GM23338 (cell line): ENCODE data around the gene AGAP3. TPM values are rescaled to one million over a fixed set of nuclear protein-coding genes. Genes with fewer than 3 reads are reported as not detected.

ENCODE experiments used
- ATAC-seq: fragments of 200-7000 bp; cut with Tn5 transposase; 3 replicates; pipeline ENCODE4 v1.9.1; 2020
- DNase-seq: peaks from one replicate; pipeline ENCODE4 v3.0.0-alpha.2; 2015; ENCODE audit warnings: low spot score
- H2AFZ ChIP-seq: fragments of 200-600 bp; sonication (generic); 2 replicates; pipeline ENCODE4 v1.8.0; 2016; ENCODE audit warnings: antibody characterized with exemption, mild to moderate bottlenecking, moderate library complexity
- H3F3A ChIP-seq: fragments of 200-600 bp; sonication (generic); replicated peaks from 2 replicates; pipeline ENCODE4 v1.8.0; 2017; ENCODE audit warnings: antibody characterized with exemption, mixed run types, low read depth
- H3K27ac ChIP-seq: fragments of 200-600 bp; sonication (generic); 2 replicates; pipeline ENCODE4 v1.6.1; 2016; ENCODE audit warnings: low read depth
- H3K27me3 ChIP-seq: fragments of 200-600 bp; sonication (generic); 2 replicates; pipeline ENCODE4 v1.8.0; 2016; ENCODE audit warnings: mild to moderate bottlenecking, mixed run types, moderate library complexity; ENCODE audit not compliant: insufficient read depth
- H3K36me3 ChIP-seq: fragments of 200-600 bp; sonication (generic); 2 replicates; pipeline ENCODE4 v1.8.0; 2016; ENCODE audit warnings: mild to moderate bottlenecking; ENCODE audit not compliant: insufficient read depth
- H3K4me1 ChIP-seq: fragments of 200-600 bp; sonication (generic); 2 replicates; pipeline ENCODE4 v1.8.0; 2016; ENCODE audit warnings: mild to moderate bottlenecking, moderate library complexity; ENCODE audit not compliant: insufficient read depth
- H3K4me2 ChIP-seq: fragments of 200-600 bp; sonication (generic); 2 replicates; pipeline ENCODE4 v1.7.1; 2017; ENCODE audit warnings: mixed run types
- H3K4me3 ChIP-seq: fragments of 200-600 bp; sonication (generic); 2 replicates; pipeline ENCODE4 v1.6.1; 2016; ENCODE audit warnings: mixed run types
- H3K79me2 ChIP-seq: fragments of 200-600 bp; sonication (generic); replicated peaks from 2 replicates; pipeline ENCODE4 v1.8.0; 2017; ENCODE audit warnings: mild to moderate bottlenecking; ENCODE audit not compliant: insufficient read depth
- H3K9me2 ChIP-seq: fragments of 200-600 bp; sonication (generic); 2 replicates; pipeline ENCODE4 v1.8.0; 2017; ENCODE audit not compliant: insufficient read depth
- H4K20me1 ChIP-seq: fragments of 200-600 bp; sonication (generic); replicated peaks from 2 replicates; pipeline ENCODE4 v1.8.0; 2017; ENCODE audit warnings: mild to moderate bottlenecking; ENCODE audit not compliant: insufficient read depth
- H3K27ac Mint-ChIP-seq: 2 replicates; pipeline ENCODE4 v1.8.0; 2020; ENCODE audit warnings: inconsistent platforms, mild to moderate bottlenecking, moderate library complexity, mixed read lengths
- H3K27me3 Mint-ChIP-seq: 3 replicates; pipeline ENCODE4 v1.8.0; 2022; ENCODE audit warnings: low read depth, mild to moderate bottlenecking, moderate library complexity, mixed read lengths, inconsistent platforms; ENCODE audit not compliant: insufficient read depth, poor library complexity
- H3K36me3 Mint-ChIP-seq: 3 replicates; pipeline ENCODE4 v1.8.0; 2021; ENCODE audit warnings: low read depth, mild to moderate bottlenecking, inconsistent platforms, moderate library complexity, mixed read lengths
- H3K4me1 Mint-ChIP-seq: 3 replicates; pipeline ENCODE4 v1.8.0; 2020; ENCODE audit warnings: mild to moderate bottlenecking, inconsistent platforms, mixed read lengths
- H3K4me3 Mint-ChIP-seq: 3 replicates; pipeline ENCODE4 v1.8.0; 2021; ENCODE audit warnings: moderate library complexity, mild to moderate bottlenecking, inconsistent platforms, mixed read lengths
- H3K9me3 Mint-ChIP-seq: 3 replicates; pipeline ENCODE4 v1.8.0; 2020; ENCODE audit warnings: moderate library complexity, mild to moderate bottlenecking, inconsistent platforms, mixed read lengths
- CREB1 ChIP-seq: fragments of 250-450 bp; sonication (Bioruptor Pico); IDR thresholded peaks from 2 replicates; pipeline ENCODE4 v1.5.0; 2020; ENCODE audit warnings: low read depth, mild to moderate bottlenecking, moderate library complexity
- EZH2 ChIP-seq: fragments of 200-600 bp; sonication (generic); IDR thresholded peaks from one replicate; pipeline ENCODE4 v1.8.0; 2017; ENCODE audit warnings: antibody characterized with exemption, mild to moderate bottlenecking, low read depth; ENCODE audit not compliant: unreplicated experiment
- EZH2phosphoT487 ChIP-seq: fragments of 200-600 bp; sonication (generic); IDR thresholded peaks from one replicate; pipeline ENCODE4 v1.8.1; 2018; ENCODE audit warnings: antibody characterized with exemption; ENCODE audit not compliant: unreplicated experiment
- STAT1 ChIP-seq: IDR thresholded peaks from one replicate; pipeline ENCODE4 v1.6.1; 2016; ENCODE audit warnings: antibody characterized with exemption; ENCODE audit not compliant: unreplicated experiment
- ZNF114 ChIP-seq: fragments of 250-450 bp; sonication (Bioruptor Pico); IDR thresholded peaks from 2 replicates; pipeline ENCODE4 v1.5.0; 2020; ENCODE audit warnings: mild to moderate bottlenecking, moderate library complexity
- ZNF331 ChIP-seq: fragments of 250-450 bp; sonication (Bioruptor Pico); IDR thresholded peaks from 2 replicates; pipeline ENCODE4 v1.5.0; 2020; ENCODE audit warnings: low read depth, mild to moderate bottlenecking, moderate library complexity
- polyA plus RNA-seq: library from polyadenylated mRNA; unstranded; fragments of >200 nt; fragmentation: Nextera tagmentation; extraction: Ambion mirVana; gene quantifications from 2 replicates; pipeline ENCODE4 v1.2.1, GENCODE V29; 2016
- total RNA-seq: library from RNA; depleted of rRNA; stranded (reverse); fragments of >200 nt; shearing (Covaris generic); gene quantifications from 2 replicates; pipeline ENCODE4 v1.2.3, GENCODE V29; 2014
- TF ChIP-seq, protein P1 (sequence below): IDR thresholded peaks from 2 replicates; pipeline ENCODE4 v1.6.1; 2016; ENCODE audit warnings: antibody characterized with exemption
- TF ChIP-seq, protein P2 (sequence below): fragments of 250-450 bp; sonication (Bioruptor Pico); IDR thresholded peaks from 2 replicates; pipeline ENCODE4 v1.5.0; 2020; ENCODE audit warnings: mild to moderate bottlenecking, moderate library complexity

Gene AGAP3
- total and polyA plus RNA-seq, 2 experiments from 2014 or later = 24.0 to 39.2 TPM

GRCh38 chr7:151161757-151162156, 75.5 kb downstream of the AGAP3 start (continued):
- TF ChIP-seq CREB1 (CRISPR knock-in tag) (no peak), ZNF331 (CRISPR knock-in tag) (no peak)
- TF ChIP-seq, protein P1, sequence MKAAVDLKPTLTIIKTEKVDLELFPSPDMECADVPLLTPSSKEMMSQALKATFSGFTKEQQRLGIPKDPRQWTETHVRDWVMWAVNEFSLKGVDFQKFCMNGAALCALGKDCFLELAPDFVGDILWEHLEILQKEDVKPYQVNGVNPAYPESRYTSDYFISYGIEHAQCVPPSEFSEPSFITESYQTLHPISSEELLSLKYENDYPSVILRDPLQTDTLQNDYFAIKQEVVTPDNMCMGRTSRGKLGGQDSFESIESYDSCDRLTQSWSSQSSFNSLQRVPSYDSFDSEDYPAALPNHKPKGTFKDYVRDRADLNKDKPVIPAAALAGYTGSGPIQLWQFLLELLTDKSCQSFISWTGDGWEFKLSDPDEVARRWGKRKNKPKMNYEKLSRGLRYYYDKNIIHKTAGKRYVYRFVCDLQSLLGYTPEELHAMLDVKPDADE = no peak

DNA sequence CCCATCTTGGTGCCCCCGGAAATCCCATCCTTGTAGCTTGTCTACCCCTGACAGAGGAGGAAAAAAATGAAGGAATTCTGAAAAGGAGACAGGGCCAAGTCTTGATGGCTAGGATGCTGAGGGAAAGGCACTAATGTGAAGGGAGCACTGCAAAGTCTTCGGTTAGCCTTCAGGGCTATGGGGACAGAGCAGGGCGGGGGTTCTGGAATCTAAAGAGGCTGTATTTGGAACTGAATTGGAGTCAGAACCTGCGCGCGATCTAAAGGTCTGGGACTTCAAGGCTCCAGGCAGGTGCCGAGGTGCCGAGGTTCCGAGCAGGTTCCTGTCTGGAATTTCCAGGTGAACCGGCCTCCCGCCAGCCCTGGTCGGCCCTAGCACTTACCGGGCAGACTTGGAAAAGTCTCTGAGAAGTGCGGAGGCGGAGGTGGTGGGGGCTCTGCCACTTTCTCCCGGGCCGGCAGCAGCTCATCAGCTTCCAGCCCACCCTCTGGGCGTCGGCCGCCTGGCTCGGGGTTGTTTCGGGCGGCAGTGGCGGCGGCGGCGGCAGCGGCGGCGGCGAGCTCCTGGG, 80.4 kb downstream of the AGAP3 start:
- peak; percentile 23 for ATAC-seq
- H3K9me3 Mint-ChIP-seq = no peaks in the 10 kb centered on the region
- H3K36me3 ChIP-seq = no peaks in the 10 kb centered on the region
- peaks cover 100% of the 10 kb centered on the region for H3K27me3 ChIP-seq
- H3K27ac Mint-ChIP-seq = no peak overlapping the region
- H3K27ac ChIP-seq = no peak overlapping the region
- peaks cover 10% of the 10 kb centered on the region for H3K4me1 ChIP-seq
- H3K4me2 ChIP-seq = peak overlapping the region; percentile 87
- H3K27me3 Mint-ChIP-seq = peaks cover 28% of the 10 kb centered on the region
- H3K4me3 Mint-ChIP-seq = peak overlapping the region; percentile 60
- peaks cover 11% of the 10 kb centered on the region for H3K4me1 Mint-ChIP-seq
- peak overlapping the region; percentile 88 for H2AFZ ChIP-seq
- H3F3A ChIP-seq = peaks cover 13% of the 10 kb centered on the region; the same call in 1 of the 2 replicates
- peak; percentile 57 for DNase-seq
- H4K20me1 ChIP-seq = peaks cover 11% of the 10 kb centered on the region
- no peaks in the 10 kb centered on the region; the same call in 2 of the 3 replicates for H3K36me3 Mint-ChIP-seq
- TF ChIP-seq EZH2 (peak; percentile 91), ZNF114 (CRISPR knock-in tag) (no peak), EZH2phosphoT487 (no peak)
- peak overlapping the region; percentile 65 for H3K4me3 ChIP-seq
- no peaks in the 10 kb centered on the region for H3K79me2 ChIP-seq
- H3K9me2 ChIP-seq = no peaks in the 10 kb centered on the region

DNA sequence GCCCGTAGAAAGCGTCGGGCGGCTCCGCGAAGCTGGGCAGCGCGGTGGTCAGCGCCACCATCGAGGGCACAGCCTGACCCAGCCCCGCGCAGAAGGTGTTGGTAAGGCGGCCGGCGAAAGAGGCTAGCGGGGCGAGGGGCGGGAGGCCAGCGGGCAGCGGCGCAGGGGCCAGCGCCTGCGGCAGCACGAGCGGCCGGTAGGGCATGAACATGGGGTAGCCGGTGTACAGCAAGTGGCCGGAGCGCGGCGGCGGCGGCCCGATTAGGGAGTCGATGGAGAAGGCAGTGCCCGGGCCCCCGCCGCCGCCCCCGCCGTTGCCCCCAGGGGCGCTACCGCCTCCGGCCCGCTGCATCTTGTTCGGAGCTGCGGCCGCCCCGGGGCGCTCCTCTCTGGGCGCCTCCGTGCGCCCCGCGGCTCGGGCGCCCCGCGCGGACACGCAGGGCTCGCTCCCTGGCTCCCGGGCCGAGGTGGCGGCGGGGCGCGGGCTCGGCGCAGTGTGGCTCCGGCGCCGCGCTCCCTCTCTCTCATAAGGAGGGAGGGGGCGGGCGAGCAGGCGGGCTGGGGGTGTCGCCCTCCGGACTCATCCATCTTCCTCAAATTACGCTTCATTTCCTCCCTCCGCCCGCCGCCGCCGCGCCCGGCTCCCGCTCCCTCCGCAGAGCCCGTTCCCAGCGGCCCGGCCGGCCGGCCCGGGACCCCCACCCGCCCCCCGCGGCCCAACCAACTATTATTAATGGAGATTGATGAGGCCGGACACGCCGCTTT, 81.1 kb downstream of the AGAP3 start, which contains the start of gene GBX1:
TSS of gene GBX1 (minus strand) at position 498 of the 765 bp plus-strand sequence. CDS start at position 352, 146 bp downstream.
- peak; percentile 39 for ATAC-seq
- no peak within 1 kb of the TSS for H3K27ac ChIP-seq
- no peaks in the 10 kb centered on the region for H3K36me3 ChIP-seq
- H3K9me2 ChIP-seq = no peaks in the 10 kb centered on the region
- H2AFZ ChIP-seq = peak within 1 kb of the TSS; percentile 88
- DNase-seq = peak; percentile 66
- peaks cover 10% of the 10 kb centered on the region for H3K4me1 ChIP-seq
- peak within 1 kb of the TSS; percentile 87 for H3K4me2 ChIP-seq
- H4K20me1 ChIP-seq = peaks cover 11% of the 10 kb centered on the region
- peak within 1 kb of the TSS; percentile 73 for H3K4me3 Mint-ChIP-seq
- H3K79me2 ChIP-seq = no peaks in the 10 kb centered on the region
- H3F3A ChIP-seq = peaks cover 13% of the 10 kb centered on the region; the same call in 1 of the 2 replicates
- peaks cover 100% of the 10 kb centered on the region for H3K27me3 ChIP-seq
- peaks cover 11% of the 10 kb centered on the region for H3K4me1 Mint-ChIP-seq
- H3K9me3 Mint-ChIP-seq = 0 out of 3 replicates have a peak, but pooled peaks cover under 1% of the 10 kb centered on the region
- no peak within 1 kb of the TSS for H3K27ac Mint-ChIP-seq
- peaks cover 34% of the 10 kb centered on the region for H3K27me3 Mint-ChIP-seq
- no peaks in the 10 kb centered on the region; the same call in 2 of the 3 replicates for H3K36me3 Mint-ChIP-seq
- peak within 1 kb of the TSS; percentile 65 for H3K4me3 ChIP-seq
- no peak for TF ChIP-seq STAT1
- TF ChIP-seq, protein P2, sequence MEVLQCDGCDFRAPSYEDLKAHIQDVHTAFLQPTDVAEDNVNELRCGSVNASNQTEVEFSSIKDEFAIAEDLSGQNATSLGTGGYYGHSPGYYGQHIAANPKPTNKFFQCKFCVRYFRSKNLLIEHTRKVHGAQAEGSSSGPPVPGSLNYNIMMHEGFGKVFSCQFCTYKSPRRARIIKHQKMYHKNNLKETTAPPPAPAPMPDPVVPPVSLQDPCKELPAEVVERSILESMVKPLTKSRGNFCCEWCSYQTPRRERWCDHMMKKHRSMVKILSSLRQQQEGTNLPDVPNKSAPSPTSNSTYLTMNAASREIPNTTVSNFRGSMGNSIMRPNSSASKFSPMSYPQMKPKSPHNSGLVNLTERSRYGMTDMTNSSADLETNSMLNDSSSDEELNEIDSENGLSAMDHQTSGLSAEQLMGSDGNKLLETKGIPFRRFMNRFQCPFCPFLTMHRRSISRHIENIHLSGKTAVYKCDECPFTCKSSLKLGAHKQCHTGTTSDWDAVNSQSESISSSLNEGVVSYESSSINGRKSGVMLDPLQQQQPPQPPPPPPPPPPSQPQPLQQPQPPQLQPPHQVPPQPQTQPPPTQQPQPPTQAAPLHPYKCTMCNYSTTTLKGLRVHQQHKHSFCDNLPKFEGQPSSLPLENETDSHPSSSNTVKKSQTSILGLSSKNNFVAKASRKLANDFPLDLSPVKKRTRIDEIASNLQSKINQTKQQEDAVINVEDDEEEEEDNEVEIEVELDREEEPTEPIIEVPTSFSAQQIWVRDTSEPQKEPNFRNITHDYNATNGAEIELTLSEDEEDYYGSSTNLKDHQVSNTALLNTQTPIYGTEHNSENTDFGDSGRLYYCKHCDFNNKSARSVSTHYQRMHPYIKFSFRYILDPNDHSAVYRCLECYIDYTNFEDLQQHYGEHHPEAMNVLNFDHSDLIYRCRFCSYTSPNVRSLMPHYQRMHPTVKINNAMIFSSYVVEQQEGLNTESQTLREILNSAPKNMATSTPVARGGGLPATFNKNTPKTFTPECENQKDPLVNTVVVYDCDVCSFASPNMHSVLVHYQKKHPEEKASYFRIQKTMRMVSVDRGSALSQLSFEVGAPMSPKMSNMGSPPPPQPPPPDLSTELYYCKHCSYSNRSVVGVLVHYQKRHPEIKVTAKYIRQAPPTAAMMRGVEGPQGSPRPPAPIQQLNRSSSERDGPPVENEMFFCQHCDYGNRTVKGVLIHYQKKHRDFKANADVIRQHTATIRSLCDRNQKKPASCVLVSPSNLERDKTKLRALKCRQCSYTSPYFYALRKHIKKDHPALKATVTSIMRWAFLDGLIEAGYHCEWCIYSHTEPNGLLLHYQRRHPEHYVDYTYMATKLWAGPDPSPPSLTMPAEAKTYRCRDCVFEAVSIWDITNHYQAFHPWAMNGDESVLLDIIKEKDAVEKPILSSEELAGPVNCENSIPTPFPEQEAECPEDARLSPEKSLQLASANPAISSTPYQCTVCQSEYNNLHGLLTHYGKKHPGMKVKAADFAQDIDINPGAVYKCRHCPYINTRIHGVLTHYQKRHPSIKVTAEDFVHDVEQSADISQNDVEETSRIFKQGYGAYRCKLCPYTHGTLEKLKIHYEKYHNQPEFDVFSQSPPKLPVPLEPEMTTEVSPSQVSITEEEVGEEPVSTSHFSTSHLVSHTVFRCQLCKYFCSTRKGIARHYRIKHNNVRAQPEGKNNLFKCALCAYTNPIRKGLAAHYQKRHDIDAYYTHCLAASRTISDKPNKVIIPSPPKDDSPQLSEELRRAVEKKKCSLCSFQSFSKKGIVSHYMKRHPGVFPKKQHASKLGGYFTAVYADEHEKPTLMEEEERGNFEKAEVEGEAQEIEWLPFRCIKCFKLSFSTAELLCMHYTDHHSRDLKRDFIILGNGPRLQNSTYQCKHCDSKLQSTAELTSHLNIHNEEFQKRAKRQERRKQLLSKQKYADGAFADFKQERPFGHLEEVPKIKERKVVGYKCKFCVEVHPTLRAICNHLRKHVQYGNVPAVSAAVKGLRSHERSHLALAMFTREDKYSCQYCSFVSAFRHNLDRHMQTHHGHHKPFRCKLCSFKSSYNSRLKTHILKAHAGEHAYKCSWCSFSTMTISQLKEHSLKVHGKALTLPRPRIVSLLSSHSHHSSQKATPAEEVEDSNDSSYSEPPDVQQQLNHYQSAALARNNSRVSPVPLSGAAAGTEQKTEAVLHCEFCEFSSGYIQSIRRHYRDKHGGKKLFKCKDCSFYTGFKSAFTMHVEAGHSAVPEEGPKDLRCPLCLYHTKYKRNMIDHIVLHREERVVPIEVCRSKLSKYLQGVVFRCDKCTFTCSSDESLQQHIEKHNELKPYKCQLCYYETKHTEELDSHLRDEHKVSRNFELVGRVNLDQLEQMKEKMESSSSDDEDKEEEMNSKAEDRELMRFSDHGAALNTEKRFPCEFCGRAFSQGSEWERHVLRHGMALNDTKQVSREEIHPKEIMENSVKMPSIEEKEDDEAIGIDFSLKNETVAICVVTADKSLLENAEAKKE (CRISPR knock-in tag) = no peak
- TF ChIP-seq EZH2phosphoT487 = peak; percentile 98
- TF ChIP-seq, protein P1 = no peak
- TF ChIP-seq ZNF331 (CRISPR knock-in tag) = no peak
